NCI-H128 (cell line): Measurements from ENCODE around the gene SELENOP.
"Not testable (repeated sequence)": the region's sequence is repeated elsewhere in the genome, so short reads cannot be mapped to it uniquely, and the experiment has no call there.

Source experiments
- DNase-seq: peaks from one replicate; lab custom pipeline; 2025; ENCODE audit not compliant: unreplicated experiment; lab: John Stamatoyannopoulos, UW

Gene SELENOP

GRCh38 chr5:42811591-42812446, at the start of gene SELENOP:
SELENOP (minus strand) TSS chr5:42811892; CDS start chr5:42808353, 3,539 bp downstream.
- DNase-seq, result no peak

DNA sequence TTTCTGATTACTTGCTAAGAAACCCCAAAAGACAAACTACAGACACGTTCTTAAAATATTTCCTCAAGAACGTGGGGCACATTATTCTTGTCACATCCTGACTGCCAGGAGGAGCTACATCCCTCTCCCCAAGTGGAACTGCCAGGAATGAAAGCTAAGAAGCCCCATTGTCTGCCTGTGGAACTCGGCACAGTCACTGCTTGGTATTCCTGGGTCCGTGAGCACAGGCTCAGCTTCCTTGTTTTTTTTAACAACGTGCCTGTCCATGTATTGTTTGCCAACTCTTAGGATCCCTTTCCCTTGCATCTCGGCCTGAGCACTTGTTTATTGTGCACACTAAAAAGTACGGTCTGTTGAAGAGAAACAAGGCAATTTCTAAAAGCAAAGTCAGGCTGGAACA, 47.0 kb upstream of the SELENOP start:
- DNase-seq, result no peak

GRCh38 chr5:42858031-42858643, 46.4 kb upstream of the SELENOP start:
- DNase-seq, result no peak

- DNase-seq, result no peak
Observed at GRCh38 chr5:42855811-42856210, 44.1 kb upstream of the SELENOP start.

- no peak for DNase-seq
Observed at GRCh38 chr5:42855386-42855785, 43.7 kb upstream of the SELENOP start.

DNA sequence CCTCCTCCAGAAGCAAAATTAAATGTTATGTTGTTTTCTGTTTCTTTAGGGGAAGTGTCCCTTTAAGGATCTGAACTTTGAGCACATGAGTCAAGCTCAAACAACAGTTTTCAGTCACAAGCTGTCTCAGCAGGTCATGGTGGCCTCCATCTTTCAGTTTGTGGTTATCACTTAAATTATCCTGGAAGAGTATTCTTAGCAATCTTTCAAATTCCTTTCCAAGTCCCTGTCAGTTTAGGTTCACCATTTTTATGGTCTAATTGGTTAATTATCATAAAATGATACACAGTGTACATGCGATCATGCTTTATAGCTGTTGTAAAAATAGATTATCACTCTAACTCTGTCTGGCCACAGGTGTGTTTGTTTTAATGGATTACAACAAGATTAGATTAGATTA, 43.1 kb upstream of the SELENOP start:
- DNase-seq, result no peak

DNA sequence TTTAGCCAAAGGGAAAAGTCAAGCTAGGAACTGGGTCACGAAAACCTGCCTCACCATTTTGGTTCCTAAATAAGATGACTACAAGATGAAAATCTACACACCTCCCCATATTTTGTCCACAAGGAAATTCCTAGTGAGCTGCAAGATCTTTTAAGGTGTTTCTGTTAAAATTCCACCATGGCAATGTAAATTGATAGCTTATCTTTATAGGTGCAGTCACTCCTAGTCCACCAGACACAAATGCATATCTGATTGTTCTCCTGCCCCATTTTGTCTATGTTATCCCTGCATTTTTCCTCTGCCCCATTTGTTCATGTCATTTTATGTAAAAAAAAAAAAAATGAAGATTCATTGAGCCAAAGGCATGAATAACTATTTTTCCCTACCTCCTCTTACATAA, 41.1 kb upstream of the SELENOP start:
- no peak for DNase-seq

- no peak for DNase-seq
Observed at GRCh38 chr5:42851481-42851880, 39.8 kb upstream of the SELENOP start.

DNA sequence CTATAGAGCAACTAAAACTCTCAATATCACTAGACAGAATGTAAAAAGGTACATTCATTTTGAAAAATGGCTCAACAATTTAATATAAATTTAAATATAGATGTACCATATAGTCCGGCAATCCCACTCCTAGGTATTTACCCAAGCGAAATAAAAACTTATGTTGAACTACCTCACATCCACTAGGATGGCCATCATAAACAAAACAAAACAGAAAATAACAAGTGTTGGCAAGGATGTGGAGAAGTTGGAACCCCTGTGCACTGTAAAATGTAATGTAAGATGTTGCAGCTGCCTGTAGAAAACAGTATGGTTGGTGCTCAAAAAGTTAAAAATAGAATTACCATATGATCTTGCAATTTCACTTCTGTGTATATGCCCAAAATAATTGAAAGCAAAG, 36.9 kb upstream of the SELENOP start:
- no peak for DNase-seq

DNA sequence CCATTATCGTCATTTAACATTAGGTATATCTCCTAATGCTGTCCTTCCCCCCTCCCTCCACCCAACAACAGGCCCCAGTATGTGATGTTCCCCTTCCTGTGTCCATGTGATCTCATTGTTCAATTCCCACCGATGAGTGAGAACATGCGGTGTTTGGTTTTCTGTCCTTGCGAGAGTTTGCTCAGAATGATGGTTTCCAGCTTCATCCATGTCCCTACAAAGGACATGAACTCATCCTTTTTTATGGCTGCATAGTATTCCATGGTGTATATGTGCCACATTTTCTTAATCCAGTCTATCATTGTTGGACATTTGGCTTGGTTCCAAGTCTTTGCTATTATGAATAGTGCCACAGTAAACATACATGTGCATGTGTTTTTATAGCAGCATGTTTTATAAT, 32.7 kb upstream of the SELENOP start:
- DNase-seq, result not testable (repeated sequence)

- no peak for DNase-seq
Observed at GRCh38 chr5:42843675-42844292, 32.1 kb upstream of the SELENOP start.

GRCh38 chr5:42842921-42843641, 31.4 kb upstream of the SELENOP start:
- DNase-seq, result no peak

DNA sequence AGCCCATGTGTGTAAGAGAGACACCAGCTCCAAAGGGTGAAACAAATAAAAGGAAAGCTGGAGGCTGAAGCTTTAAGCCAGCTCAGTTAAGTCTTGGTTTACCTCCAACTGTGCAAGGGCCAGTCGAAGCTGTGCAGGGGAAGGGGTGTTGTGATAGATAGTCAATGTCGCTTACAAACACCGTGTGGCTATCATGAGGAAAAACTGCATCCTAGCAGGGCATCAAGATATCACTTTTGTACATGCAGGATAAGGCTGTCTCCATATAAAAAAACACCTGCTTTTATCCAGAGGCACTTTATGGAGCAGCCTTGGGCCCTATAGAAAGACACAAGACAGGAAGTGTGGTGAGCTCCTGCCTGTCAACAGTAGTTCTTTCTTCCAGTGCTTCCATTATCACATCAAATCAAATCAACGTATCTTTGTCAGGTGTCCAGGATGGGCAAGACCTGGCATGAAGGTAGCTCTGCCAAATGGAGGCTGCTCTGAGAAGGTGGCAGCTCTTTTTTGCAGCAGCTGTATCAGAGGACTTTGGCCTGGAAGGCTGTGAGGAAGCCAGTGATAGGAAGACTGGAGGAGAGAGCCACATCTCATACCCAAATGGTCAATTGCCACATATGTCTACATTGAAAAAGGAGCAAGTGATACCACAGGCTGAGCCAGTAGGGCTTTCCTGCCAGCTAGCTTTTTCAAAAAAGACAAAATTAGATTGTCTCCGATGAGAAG, 29.3 kb upstream of the SELENOP start:
- no peak for DNase-seq

DNA sequence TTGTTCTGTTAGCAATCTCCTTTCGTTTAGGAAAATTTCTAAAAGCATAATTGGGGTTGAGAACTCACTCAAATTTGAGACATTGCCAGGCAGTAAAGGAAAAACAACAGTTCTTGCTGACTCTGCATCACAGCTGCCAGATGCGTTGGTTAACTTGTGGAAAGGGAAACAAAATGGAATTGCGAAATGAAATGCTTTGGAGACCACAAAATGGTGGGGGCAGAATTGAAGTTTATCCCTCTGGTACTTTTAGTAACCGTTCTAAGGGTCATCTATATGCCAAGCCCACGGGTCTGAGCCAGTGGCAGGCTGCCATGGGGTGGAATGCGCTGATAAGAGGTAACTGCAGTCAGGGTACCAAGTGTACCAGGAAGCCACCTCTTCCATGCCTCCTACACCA, 28.6 kb upstream of the SELENOP start:
- no peak for DNase-seq

- no peak for DNase-seq
Observed at GRCh38 chr5:42839196-42839595, 27.5 kb upstream of the SELENOP start.

GRCh38 chr5:42837601-42838000, 25.9 kb upstream of the SELENOP start:
- DNase-seq, result no peak

DNA sequence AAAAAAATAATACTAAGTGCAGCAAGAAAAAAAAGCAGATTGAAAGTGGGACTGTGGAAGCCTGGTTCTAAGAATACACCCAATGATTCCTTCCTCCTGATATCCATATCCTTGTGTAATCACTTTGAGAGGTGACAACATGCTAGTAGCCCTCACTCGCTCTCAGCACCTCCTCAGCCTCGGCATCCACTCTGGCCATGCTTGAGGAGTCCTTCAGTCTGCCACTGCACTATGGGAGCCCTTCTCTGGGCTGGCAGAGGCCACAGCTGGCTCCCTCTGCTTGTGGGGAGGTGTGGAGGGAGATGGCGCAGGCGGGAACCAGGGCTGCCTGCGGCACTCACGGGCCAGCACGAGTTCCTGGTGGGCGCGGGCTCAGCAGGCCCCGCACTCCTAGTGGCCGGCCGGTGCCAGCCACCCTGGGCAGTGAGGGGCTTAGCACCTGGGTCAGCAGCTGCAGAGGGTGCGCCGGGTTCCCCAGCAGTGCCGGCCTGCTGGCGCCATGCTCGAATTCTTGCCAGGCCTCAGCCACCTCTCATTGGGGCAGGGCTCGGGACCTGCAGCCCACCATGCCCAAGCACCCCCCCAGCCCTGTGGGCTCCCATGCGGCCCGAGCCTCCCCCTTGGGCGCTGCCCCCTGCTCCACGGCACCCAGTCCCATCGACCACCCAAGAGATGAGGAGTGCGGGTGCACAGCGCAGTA, 24.5 kb upstream of the SELENOP start:
- DNase-seq, result no peak

- DNase-seq, result no peak
Observed at GRCh38 chr5:42832060-42832459, 20.4 kb upstream of the SELENOP start.

DNA sequence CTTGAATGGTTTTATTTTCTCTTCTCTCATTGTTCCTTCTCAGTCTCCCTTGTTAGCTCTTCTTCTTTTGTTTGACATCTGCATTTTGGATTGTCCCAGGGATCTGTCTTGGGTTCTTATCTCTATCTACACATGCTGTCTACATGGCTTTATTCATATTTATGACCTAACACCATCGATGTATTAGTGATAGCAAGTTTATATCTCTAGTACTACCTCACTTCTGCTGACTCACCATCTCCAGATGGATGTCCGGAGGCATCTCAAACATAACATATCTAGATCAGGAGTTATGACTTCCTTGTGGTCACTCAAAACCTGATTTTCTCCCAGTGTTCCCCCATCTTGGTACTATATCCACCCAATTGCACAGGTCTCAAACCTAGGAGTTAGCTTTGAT, 19.2 kb upstream of the SELENOP start:
- no peak for DNase-seq

- DNase-seq, result no peak
Observed at GRCh38 chr5:42828671-42829070, 17.0 kb upstream of the SELENOP start.
